Caco-2 (cell line): Measurements from ENCODE around the gene EOLA1. TPM values are rescaled to one million over a fixed set of nuclear protein-coding genes. Genes with fewer than 3 reads are reported as not detected.

Source experiments
- BruUV-seq: library from RNA; stranded (reverse); fragments of 400-500 nt; replicated peaks from 2 replicates; lab custom pipeline; 2021; lab: Mats Ljungman, UMichigan
- CTCF ChIA-PET: fragments of 300-600 bp; sonication (Branson Sonifier 250); formaldehyde crosslinking; loops from one replicate; lab custom pipeline; 2022; ENCODE audit warnings: antibody characterized with exemption; lab: Charles Lee
- POLR2A ChIA-PET: fragments of 300-600 bp; sonication (Branson Sonifier 250); formaldehyde crosslinking; loops from one replicate; lab custom pipeline; 2022; ENCODE audit warnings: antibody characterized with exemption; lab: Charles Lee
- DNase-seq, 2 experiments: peaks; one replicate each; pipeline versions ENCODE4 v3.0.0 to v3.0.0-alpha.2; 2020 to 2022
- H3K27me3 ChIP-seq: replicated peaks from 2 replicates; pipeline ENCODE4 v1.6.0; 2011; ENCODE audit warnings: low read length; ENCODE audit not compliant: control insufficient read depth, insufficient read depth
- H3K36me3 ChIP-seq: 2 replicates; pipeline ENCODE4 v1.5.1; 2011; ENCODE audit warnings: low read length; ENCODE audit not compliant: control insufficient read depth, insufficient read depth
- H3K4me1 ChIP-seq: fragments of 250-450 bp; sonication (Bioruptor Pico); 2 replicates; pipeline ENCODE4 v1.5.1; 2020; ENCODE audit warnings: mild to moderate bottlenecking
- H3K4me3 ChIP-seq: 2 replicates; pipeline ENCODE4 v1.5.1; 2011; ENCODE audit warnings: low read depth, mild to moderate bottlenecking, control low read depth, low read length
- H3K9me3 ChIP-seq: fragments of 250-450 bp; sonication (Bioruptor Pico); 2 replicates; pipeline ENCODE4 v1.5.1; 2020; ENCODE audit warnings: mild to moderate bottlenecking, moderate library complexity
- H3K27ac Mint-ChIP-seq: one replicate; pipeline ENCODE4 v1.8.0; 2022; ENCODE audit warnings: mixed read lengths; ENCODE audit not compliant: unreplicated experiment
- H3K27me3 Mint-ChIP-seq: one replicate; pipeline ENCODE4 v1.8.0; 2022; ENCODE audit warnings: mixed read lengths; ENCODE audit not compliant: insufficient read depth, unreplicated experiment
- H3K36me3 Mint-ChIP-seq: one replicate; pipeline ENCODE4 v1.8.0; 2022; ENCODE audit warnings: mild to moderate bottlenecking, mixed read lengths; ENCODE audit not compliant: insufficient read depth, unreplicated experiment
- H3K4me1 Mint-ChIP-seq: one replicate; pipeline ENCODE4 v1.8.0; 2022; ENCODE audit warnings: low read depth, mixed read lengths; ENCODE audit not compliant: unreplicated experiment
- H3K4me3 Mint-ChIP-seq: one replicate; pipeline ENCODE4 v1.8.0; 2022; ENCODE audit warnings: mild to moderate bottlenecking, moderate library complexity, mixed read lengths; ENCODE audit not compliant: unreplicated experiment
- H3K9me3 Mint-ChIP-seq: one replicate; pipeline ENCODE4 v1.8.0; 2022; ENCODE audit warnings: mixed read lengths; ENCODE audit not compliant: unreplicated experiment
- CTCF ChIP-seq, 2 experiments: fragments of 200-600 bp in 1 of 2; IDR thresholded peaks; 1 replicate in 1 of 2; 2 replicates in 1 of 2; pipeline versions ENCODE4 v1.5.1 to v1.8.0; 2011 to 2022; ENCODE audit warnings: antibody characterized with exemption in 1 of 2, control low read depth in 1 of 2, inconsistent platforms in 1 of 2, low read depth in 1 of 2, low read length in 1 of 2, mild to moderate bottlenecking in 1 of 2, moderate library complexity in 1 of 2; ENCODE audit not compliant: insufficient read depth in 1 of 2, severe bottlenecking in 1 of 2, unreplicated experiment in 1 of 2
- intact Hi-C: fragments of 100-400 bp; cut with micrococcal nuclease; formaldehyde crosslinking; loops from one replicate; pipeline ENCODE4 v1.10.0; 2022; ENCODE audit not compliant: unreplicated experiment
- total RNA-seq: library from RNA; stranded (reverse); gene quantifications from 2 replicates; pipeline ENCODE4 v1.2.3, GENCODE V29; 2022

Gene EOLA1
- total RNA-seq, 1 experiment from 2014 or later = 10.2 TPM

- Mint-ChIP-seq H3K36me3 (no peaks in the 10 kb centered on the region), H3K27ac (no peak overlapping the region), H3K27me3 (no peaks in the 10 kb centered on the region), H3K4me1 (no peaks in the 10 kb centered on the region), H3K9me3 (no peaks in the 10 kb centered on the region), H3K4me3 (no peak overlapping the region)
- BruUV-seq = no TSS peak
- no peaks in the 10 kb centered on the region for H3K4me1 ChIP-seq
- DNase-seq = no peak
- intact Hi-C loops = no loop called here
- no peaks in the 10 kb centered on the region for H3K36me3 ChIP-seq
- ChIA-PET POLR2A (no interaction called here), CTCF (no interaction called here)
- TF ChIP-seq CTCF (IDR thresholded peaks at IDR 0.05; ENCODE audit: insufficient read depth in 1 of 2, low read depth in 1 of 2, low read length in 1 of 2, severe bottlenecking in 1 of 2, unreplicated experiment in 1 of 2) = no peak
- no peaks in the 10 kb centered on the region for H3K9me3 ChIP-seq
- no peak overlapping the region for H3K4me3 ChIP-seq
- no peaks in the 10 kb centered on the region for H3K27me3 ChIP-seq
Observed at GRCh38 chrX:149563359-149563758, 22.5 kb downstream of the EOLA1 start.

DNA sequence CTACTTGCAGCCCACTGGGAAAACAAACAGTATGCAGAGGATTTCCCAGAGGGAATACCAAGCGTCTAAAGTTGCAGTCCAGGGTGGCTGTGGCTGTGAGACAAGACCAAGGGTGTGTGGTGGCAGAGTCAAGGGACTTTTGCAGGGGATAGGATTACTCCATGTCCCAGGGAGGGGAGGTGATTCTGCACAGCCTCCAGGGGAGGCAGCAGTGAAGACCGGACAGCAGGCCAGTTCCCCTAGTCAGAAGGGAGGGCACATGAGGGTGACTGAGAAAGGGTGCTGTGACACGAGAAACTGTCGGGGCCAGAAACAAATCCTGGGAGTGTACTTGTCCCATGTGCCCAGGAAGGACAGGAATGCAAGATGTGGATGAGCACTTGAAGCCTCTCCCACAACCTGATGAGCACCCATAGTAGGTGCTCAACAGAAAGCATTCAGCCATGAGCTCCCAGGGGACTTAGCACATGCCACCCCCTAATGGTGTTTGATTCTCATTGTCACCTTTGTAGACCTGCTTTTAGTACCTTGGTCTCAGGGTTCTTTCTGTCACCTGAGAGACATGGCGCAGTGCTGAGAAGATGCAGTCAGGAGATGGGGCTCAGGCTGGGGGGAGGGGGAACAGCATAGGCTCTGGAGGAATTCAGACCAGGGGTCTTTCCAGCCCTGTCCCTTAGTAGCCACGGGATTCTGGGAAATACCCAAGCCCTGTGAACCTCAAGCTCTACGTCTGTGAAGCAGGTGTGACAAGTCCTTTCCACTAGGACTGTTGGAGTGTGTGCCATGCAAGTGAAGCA is 27.0 kb downstream of the EOLA1 start:
- Histone ChIP-seq H3K4me3 (no peak overlapping the region), H3K36me3 (no peaks in the 10 kb centered on the region), H3K9me3 (no peaks in the 10 kb centered on the region), H3K4me1 (no peaks in the 10 kb centered on the region), H3K27me3 (no peaks in the 10 kb centered on the region)
- Mint-ChIP-seq H3K27ac (no peak overlapping the region), H3K9me3 (no peaks in the 10 kb centered on the region), H3K4me3 (no peak overlapping the region), H3K27me3 (no peaks in the 10 kb centered on the region), H3K36me3 (no peaks in the 10 kb centered on the region), H3K4me1 (no peaks in the 10 kb centered on the region)
- ChIA-PET CTCF (no interaction called here), POLR2A (no interaction called here)
- no peak for TF ChIP-seq CTCF (IDR thresholded peaks at IDR 0.05; ENCODE audit: insufficient read depth in 1 of 2, low read depth in 1 of 2, low read length in 1 of 2, severe bottlenecking in 1 of 2, unreplicated experiment in 1 of 2)
- no peak for DNase-seq
- intact Hi-C loops = no loop called here
- BruUV-seq = no TSS peak

GRCh38 chrX:149568701-149569296 is 28.0 kb downstream of the EOLA1 start:
- CTCF ChIA-PET = no interaction called here

More at GRCh38 chrX:149568701-149569296, 28.0 kb downstream of the EOLA1 start:
- no TSS peak for BruUV-seq
- DNase-seq = no peak
- Mint-ChIP-seq H3K9me3 (no peaks in the 10 kb centered on the region), H3K4me3 (no peak overlapping the region), H3K27ac (no peak overlapping the region), H3K36me3 (no peaks in the 10 kb centered on the region), H3K4me1 (no peaks in the 10 kb centered on the region), H3K27me3 (no peaks in the 10 kb centered on the region)
- no peaks in the 10 kb centered on the region for H3K9me3 ChIP-seq
- POLR2A ChIA-PET = no interaction called here
- TF ChIP-seq CTCF (IDR thresholded peaks at IDR 0.05; ENCODE audit: insufficient read depth in 1 of 2, low read depth in 1 of 2, low read length in 1 of 2, severe bottlenecking in 1 of 2, unreplicated experiment in 1 of 2) = no peak
- H3K4me1 ChIP-seq = no peaks in the 10 kb centered on the region
- intact Hi-C loops = no loop called here
- H3K36me3 ChIP-seq = no peaks in the 10 kb centered on the region
- no peaks in the 10 kb centered on the region for H3K27me3 ChIP-seq
- H3K4me3 ChIP-seq = no peak overlapping the region
